Esophagus squamous epithelium (tissue), 4 donors: ENCODE results near the gene MBD3L2B.

Source experiments
- POLR2A ChIP-seq, 4 donors: fragments of 450-650 bp; IDR thresholded peaks; one replicate each; pipeline ENCODE4 v1.6.1; 2017; ENCODE audit warnings: antibody characterized with exemption in 4 of 4, mild to moderate bottlenecking in 4 of 4, moderate library complexity in 3 of 4
- TF ChIP-seq, protein P1 (sequence below), 6 experiments: fragments of 450-650 bp in 4 of 6; fragments of 200-600 bp in 2 of 6; sonication (generic) in 2 of 6; IDR thresholded peaks; one replicate each; pipeline ENCODE4 v1.5.1; 2016 to 2019; ENCODE audit warnings: antibody characterized with exemption in 6 of 6, mild to moderate bottlenecking in 4 of 6, moderate library complexity in 4 of 6

- TF ChIP-seq, protein P1, sequence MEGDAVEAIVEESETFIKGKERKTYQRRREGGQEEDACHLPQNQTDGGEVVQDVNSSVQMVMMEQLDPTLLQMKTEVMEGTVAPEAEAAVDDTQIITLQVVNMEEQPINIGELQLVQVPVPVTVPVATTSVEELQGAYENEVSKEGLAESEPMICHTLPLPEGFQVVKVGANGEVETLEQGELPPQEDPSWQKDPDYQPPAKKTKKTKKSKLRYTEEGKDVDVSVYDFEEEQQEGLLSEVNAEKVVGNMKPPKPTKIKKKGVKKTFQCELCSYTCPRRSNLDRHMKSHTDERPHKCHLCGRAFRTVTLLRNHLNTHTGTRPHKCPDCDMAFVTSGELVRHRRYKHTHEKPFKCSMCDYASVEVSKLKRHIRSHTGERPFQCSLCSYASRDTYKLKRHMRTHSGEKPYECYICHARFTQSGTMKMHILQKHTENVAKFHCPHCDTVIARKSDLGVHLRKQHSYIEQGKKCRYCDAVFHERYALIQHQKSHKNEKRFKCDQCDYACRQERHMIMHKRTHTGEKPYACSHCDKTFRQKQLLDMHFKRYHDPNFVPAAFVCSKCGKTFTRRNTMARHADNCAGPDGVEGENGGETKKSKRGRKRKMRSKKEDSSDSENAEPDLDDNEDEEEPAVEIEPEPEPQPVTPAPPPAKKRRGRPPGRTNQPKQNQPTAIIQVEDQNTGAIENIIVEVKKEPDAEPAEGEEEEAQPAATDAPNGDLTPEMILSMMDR (IDR thresholded peaks at IDR 0.05), result no peak
- no peak for TF ChIP-seq POLR2A (IDR thresholded peaks at IDR 0.05)
Measured at GRCh38 chr19:7018828-7019227, 2.4 kb downstream of the MBD3L2B start.
